GDM1 (cell line): ENCODE measurements around the gene ALG9.
A peak's percentile ranks its signal among the peaks of the same experiment; 100 is the strongest.

Experiments used
- DNase-seq: peaks from one replicate; lab custom pipeline; 2025; lab: John Stamatoyannopoulos, UW

Gene ALG9

DNA sequence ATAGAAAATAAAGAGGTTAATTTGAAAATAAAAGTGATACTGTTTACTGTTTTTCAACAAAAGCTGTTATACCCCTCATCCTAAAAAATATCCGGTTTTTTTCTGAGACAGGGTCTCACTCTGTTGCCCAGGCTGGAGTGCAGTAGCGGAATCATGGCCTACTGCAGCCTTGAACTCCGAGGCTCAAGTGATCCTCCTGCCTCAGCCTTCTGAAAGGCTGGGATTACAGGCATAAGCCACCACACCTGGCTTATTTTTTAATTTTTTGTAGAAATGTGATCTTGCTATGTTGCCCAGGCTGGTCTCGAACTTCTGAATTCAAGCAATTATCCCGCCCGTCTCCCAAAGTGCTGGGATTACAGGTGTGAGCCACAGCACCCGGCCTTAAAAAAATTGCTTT lies 35.7 kb downstream of the ALG9 start:
- no peak for DNase-seq

DNA sequence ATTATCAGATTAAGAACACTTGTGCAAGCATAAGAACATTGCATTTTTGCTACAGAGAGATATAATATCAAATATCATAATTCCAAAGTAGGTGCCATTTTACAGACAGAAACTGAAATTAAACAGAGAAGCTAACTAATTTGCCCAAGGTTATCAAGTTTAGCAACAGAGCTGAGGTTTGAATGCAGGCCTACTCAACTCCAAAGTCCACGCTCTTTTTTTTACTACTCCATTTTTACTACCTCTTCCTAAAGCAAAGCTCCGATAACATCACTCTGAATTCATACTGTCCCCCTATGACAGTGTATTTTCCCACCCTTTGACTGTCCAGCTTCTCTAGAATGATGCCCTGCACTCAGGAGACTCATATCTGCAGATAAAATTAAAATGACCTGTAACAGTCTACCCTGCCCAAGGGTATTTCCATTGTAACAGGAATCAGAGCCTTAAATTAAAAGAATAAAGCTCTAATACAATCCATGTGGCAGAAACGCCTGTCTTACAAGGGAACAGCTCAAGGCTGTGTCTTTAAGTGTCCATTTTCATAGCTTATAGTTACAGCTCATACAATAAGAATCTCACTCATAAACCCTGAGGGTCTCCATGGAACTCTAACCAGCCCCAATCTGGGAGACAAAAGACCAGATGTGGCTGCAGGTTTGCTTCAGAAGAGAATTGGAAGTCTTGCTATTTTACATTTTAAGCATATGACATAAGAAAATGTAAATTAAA lies 36.8 kb downstream of the ALG9 start:
- no peak for DNase-seq

DNA sequence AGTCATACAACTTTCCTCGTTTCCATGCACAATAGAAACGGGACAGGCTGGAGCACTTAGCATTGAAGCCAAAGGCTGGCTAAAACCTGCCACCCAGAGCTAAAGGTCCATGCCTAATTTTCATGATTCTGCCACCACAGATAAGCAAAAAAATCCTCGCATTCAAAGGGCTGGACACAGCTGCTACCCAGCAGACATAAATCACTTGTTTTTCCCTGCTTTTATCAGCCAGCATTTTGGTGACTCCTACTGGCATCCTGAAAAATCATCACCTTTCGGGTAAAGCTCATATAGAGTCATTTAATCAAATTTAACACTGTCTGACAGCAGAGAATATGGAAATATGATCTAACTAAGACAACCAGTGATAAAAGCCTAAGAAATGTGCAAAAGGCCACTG lies 37.9 kb downstream of the ALG9 start:
- no peak for DNase-seq

DNA sequence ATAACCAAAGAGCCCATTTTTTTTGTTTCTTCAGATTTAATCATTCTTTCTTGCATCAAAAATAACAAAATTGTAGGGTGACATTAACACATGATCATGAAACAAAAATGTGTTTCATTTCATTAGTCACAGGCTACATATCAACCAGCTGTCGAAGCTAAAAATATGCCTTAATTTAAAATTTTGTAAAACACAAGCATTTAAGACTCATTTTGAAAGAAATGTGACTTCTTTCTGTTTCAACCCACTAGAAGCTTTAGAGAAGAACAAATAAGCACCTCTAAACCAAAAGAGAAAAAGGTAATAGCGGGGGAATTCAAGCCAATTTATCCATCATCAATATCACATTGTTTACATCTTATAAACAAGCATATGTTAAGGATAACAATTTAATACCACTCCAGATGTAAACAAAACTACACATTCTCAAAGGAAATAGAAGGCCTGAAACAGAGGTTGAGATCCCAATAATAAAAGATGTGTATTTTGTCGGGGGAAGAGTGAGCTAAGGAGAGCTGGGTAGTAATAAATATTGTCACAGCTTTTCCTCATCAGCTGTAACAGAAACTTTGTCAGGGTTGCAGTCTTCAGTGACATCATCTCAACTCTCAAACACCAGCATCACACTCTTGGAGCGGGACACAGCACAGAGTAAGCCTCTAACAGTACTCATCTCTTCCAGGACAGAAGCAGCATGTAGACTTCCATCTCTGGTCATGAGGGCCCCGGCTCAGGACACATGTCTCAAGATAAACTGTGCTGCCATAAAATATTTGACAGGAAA lies 42.0 kb downstream of the ALG9 start:
- DNase-seq, result no peak

DNA sequence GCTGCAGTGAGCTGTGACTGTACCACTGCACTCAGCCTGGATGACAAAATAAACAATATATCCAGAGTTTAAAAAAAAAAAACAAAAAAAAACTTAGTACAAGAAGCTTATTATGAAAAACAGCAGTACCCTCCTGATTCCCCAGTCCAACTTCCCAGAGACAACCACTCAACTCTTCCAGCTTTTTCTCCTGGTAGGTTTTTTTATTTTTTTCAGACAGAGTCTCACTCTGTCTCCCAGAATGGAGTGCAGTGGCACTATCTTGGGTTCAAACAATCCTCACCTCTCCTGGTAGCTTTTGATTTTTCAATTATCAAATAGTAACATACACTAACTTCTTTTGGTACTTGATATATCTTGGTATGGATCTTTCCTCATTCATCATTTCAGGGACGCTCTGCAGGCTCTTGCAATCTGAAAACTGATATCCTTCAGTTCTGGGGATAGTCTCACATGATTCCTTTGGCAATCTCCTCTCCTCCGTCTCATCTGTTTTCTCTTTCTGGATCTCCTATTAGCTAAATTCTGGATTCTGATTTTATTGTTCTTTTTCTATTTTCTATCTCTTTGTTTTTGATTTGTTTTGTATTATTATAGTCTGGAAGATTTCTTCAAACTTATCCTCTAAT lies 44.9 kb downstream of the ALG9 start:
- no peak for DNase-seq

DNA sequence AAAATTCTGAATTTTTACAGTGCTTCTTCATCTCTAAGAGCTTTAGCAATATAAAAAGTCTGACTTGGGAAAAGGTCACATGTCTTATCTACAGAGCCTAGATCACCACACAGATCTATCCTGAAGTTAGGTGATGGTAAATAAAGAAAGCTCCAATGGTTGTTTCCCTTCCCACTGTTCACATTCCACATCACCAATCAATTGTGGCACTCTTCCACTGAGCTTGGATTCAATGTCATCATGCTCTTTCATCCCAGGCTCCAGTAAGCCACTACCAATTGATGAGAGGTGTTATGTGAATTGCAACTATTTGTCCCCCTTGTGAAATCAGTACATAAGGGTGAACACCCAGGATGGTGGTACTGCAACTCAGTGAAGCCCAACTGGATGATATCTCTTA lies 47.8 kb downstream of the ALG9 start:
- DNase-seq, result no peak

DNA sequence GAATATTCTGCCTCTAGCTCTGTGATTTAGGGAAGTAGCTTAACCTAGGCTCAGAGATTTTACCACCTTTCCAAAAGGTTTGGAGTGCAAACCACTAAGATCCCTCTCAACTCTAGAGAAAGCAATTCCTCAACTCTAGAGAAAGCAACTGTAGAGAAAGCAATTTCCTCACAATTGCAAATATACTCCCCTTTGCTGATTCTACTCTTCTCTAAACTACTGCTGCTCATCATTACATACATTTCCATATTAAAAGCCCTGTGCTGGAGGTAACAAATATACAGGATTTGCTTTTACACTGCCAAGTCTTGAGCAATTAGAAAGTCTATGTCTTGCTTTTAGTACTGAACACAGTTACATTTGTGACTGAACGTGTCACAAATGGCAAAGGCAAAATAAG lies 48.2 kb downstream of the ALG9 start:
- DNase-seq, result no peak

DNA sequence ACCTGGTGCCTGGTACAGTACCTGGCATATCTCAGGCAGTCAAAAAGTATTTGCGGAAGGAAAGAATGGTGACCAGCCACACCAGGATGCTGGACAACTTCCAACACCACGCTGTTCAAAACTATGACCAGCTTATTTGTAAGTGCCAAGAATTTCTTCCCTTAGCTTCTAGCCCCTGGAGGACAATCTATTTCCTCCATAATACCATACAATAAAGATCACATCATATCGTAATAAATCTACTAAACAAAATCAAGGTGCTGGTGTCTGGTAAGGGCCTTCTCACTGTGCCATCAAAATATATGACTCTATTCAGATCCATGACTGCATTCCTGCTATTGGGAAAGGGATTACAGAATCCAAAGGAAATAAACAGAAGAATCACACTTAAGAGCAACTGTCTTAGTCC lies 51.5 kb downstream of the ALG9 start:
- DNase-seq, result no peak

DNA sequence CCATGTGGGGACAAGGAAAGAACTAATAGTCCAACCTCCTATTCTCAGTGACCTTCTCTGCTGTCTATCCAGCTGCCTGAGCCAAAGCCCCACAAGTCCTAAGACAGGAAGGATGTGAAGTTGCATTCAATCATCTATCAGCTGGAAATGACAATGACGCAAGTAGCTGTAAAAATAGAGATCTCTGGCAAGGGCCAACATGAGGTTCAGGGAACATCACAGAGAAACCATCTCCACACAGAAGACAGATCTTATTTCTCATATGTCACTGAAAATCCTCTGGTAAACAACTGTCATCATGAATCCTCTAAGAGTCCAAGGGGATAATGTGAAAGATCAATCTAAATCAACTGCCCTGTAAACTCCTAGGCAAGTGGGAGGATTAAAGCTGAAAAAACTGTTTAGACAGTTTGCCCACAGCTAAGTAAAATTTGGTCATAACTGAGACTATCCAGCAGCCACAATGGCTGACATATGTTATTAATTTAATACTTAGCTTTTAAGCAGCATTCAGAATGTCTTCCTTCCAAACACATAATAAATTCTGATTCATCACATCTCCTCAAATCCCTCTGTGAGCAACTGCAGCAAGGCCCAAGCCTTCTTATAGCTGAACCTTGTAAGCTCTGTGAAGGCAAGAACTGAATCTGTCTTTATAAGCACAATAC lies 52.1 kb downstream of the ALG9 start:
- no peak for DNase-seq

DNA sequence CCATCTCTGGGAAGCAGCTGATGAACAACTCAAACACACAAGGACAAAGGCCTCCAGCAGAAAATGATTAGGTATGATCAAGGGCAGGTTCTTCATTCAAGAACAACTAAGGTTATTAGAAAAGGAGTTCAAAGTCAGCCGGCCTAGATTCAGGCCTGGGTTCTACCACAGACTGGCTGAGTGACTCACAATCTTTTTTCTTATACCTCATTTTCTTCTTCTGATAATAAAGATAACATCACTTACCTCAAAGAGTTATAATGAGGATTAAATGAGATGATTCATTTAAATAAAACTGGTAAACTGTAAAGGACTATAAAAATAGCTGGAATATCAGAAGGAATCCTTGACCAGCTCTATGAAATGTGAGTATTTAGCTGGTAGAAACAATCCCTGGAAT lies 55.9 kb downstream of the ALG9 start:
- DNase-seq, result no peak

DNA sequence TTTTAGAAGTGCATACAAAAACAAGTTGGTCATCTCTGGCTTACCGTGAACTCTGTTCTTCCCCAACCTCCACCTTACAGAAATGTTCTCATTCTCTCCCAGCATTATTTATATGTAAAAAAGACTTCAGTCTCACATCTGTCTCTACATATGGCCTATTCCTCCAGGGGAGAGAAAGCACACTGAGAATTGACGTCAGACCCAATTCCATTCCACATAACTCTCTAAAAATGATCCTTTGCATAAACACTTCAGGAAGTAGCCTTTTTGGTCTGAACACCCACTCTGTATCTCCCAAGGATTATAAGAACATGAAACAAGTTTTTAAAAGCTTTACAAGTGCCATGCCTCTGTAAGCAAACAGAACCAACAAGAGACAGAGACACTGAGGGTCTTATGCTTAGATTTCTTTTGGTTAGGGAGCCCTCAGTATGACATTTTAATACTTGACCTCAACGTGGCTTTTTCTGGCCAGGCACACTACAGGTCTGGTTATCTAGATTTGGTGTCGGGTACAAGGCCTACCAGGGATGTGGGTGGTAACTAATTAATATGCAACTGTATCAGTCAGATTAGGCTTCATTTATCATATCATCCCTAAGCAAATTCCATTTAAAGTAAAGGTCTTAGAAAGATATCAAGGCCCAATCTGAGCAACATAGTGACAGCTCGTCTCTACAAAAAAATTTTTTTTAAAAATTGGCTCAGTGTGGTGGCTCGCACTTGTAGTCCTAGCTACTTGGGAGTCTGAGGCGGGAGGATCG lies 56.6 kb downstream of the ALG9 start:
- no peak for DNase-seq

DNA sequence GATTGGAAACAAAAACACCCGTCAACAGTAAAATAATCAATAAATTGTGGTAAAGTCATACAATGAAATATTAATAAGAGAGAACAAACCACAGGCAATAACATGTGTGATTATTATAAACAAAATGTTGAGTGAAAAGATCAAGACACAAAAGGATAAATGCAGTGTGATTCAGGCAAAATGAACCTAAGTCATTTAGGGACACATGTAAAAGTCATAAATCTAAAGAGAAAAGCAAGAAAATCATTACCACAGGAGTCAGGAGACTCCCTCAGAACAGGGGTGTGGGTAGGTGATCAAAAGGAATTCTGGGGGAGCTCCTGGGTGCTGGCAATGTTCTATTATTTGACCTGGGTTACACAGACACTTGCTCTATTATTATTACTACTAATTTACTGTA lies 57.3 kb downstream of the ALG9 start:
- no peak for DNase-seq

DNA sequence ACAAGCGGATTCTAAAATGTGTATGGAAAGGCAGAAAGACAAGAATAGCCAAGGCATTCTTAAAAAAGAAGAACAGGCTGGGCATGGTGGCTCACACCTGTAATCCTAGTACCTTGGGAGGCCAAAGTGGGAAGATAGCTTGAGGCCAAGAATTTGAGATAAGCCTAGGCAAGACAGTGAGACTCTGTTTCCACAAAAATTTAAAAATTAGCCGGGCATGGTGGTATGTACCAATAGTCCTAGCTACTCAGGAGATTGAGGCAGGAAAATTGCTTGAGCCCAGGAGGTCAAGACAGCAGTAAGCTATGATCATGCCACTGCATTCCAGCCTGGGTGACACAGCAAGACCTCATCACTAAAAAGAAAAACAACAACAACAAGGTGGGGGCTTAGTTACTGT lies 59.2 kb downstream of the ALG9 start:
- no peak for DNase-seq

DNA sequence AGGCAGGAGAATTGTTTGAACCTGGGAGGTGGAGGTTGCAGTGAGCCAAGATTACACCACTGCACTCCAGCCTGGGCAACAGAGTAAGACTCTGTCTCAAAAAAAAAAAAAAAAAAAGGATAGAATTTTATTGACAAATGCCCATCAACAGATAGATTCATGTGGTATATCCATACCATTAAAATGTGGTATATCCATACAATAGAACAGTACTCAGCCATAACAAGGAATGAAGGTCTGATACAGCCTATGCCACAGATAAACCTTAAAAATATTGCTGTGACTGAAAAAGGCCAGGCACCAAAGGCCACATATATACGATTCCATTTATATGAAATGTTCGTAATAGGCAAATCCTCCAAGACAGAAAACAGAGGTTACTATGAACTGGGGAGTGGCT lies 59.9 kb downstream of the ALG9 start:
- no peak for DNase-seq

DNA sequence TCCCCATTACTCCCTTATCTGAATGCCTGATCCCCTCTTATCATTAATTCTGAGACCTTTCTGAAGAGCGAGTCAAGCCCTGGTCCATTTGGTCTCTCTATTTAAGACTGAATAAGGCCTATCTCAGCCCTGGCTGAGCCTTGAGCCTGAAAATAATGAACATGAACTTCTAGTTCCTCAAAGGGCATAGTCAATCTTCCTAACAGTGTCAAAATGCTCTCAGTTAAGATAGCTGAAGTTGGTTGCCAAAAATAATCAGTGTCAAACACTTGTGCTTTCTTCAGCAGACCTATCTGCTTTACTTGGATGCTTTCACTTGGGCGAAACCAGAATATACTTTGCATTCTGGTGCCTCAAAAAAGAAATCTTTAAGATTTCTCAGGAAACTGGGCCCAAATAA lies 62.5 kb downstream of the ALG9 start:
- DNase-seq, result no peak

DNA sequence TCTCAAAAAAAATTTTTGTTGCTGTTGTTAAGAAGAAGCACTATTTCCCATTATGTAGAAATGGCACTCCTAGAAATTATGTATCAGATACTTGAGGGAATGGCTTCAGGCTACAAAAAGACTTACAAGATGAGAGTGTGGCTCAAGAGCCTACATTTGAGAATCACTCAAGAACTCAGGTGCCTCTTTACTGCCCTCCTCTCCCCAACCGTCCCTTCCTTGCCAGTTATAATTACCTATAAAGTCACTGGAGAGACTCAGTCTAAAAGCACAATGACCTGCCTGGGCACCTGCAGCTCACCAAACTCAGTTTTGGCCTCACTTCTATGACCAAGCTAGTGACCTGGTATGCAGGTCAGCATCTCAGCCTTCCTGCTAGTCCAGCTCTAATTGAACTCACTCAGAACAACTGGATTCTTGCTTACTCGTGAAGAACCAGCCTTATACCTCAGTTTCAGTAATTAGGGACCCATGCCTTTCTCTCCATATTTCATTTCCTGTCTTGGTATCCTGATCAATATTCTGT lies 63.3 kb downstream of the ALG9 start:
- no peak for DNase-seq

DNA sequence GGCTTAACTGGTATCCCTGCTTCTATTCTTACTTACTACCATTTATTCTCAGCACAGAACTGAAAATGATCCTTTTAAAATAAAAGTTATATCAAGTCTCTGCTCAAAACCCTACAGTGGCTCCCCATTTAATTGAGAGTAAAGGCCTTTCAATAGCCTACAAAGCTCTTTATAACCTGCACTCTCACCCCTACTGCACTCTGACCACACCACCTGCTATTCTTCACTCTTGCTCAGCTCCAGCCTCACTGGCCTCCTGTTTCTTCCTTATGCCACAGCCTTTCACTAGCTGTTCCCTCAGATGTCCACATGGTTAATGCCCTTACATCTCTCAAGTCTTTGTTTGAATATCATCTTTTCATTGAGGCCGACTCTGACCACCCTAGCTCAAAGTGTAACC lies 64.3 kb downstream of the ALG9 start:
- no peak for DNase-seq

DNA sequence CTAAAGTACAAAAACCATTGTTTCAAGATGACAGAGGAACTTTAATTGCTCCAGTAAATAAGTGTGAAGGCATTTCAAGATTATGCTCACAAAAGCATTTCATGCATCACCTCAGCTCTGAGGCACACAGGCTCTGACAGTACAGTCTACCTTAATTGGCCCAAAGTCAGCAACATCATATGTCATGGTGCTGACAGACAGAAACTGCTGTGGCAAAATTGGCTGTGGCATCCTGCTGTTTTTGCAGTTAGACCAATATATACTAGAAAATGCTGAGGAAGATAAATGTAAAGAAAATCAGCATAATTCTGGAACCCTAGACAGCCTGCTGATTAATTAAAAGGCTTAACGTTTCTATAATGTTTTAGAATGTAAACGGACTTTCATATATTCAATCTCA lies 70.2 kb downstream of the ALG9 start:
- no peak for DNase-seq

DNA sequence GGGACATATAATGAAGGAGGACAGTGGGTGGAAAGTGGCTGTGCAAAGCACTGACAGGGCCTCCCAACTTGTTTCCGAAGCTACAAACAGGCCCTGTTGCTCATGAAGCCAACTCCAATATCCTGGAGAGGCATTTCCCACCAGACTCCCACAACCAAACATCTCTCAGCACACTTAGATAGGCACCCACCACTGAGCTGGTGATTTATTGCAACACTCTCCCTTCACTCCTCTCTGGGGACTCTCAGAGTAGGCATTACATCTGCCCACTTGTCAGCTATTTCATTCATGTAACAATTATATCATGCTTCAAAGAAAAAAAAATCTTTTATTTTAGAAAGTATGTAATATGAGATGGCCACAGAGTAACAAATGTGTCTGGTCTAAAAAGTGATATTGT lies 73.1 kb downstream of the ALG9 start:
- no peak for DNase-seq

DNA sequence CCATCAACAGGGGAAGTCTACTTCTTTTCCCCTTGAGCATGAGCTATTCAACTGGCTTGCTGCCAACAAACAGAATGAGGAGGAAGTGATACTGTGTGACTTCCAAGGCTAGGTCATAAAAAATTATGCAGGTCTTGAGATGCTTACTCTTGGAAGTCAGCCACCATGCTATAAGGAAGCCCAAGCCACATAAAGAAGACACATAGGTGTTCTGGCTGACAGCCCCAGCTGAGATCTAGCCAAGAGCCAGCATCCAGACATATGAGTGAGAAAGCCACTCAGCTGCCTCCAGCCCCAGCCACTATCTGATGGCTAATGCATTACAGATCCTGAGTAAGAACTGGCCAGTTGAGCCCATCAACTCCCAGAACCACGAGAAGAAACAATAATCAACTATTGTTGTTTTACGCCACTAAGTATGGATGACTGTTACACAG lies 74.2 kb downstream of the ALG9 start:
- peak; percentile 20 for DNase-seq

DNA sequence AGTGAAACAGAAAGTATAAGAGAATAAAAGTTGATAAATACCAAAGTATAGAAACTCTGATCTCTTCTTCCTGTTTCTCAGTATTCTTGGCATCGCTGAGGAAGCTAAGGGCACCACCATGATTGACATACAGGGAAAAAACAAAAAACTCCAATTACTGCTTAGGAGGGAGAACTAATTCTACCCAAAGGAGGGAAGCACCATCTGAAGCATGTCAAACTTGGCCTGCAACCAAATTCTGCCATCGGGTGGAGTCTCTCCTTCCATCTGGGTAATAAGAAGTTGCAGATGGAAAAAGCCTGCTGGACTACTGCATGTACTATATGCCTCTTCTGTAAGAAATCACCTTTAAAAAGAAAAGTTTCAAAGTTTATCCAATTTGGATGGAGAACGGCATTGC lies 74.7 kb downstream of the ALG9 start:
- DNase-seq, result no peak
